ENCODE data around the gene DIAPH2.

DNA sequence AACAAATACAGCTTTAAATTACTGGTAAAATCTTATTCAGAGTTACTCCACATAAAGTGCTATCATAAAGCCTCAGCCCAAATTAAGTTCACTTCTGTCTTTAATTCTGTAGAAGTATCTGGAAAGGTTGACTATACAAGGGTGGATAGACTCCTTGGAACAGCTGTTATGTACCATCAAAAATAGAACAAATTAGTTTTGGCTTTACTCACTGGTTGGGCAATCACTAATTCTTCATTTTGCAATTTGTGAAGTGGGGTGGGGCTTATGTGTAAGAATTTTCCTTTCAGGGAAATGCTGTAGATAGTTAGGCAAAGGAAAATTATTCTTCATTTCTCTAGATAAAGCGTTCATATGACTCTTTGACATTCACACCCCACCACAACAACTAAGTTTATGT lies 7.8 kb downstream of the DIAPH2 start:
- TF ChIP-seq POLR2AphosphoS5 (IDR thresholded peaks at IDR 0.05; ENCODE audit: low read depth, low read length) (no peak), POLR2A (IDR thresholded peaks at IDR 0.05; ENCODE audit: low read depth, low read length) (no peak), TAF1 (IDR thresholded peaks at IDR 0.05; ENCODE audit: low read depth, low read length) (no peak)

All from GM12891 (cell line).